H1 (cell line): ENCODE results near the gene MROH8. TPM values are rescaled to one million over a fixed set of nuclear protein-coding genes. Genes with fewer than 3 reads are reported as not detected.

Experiments
- CTCF ChIA-PET: fragments of 300-600 bp; sonication (Branson Sonifier 250); formaldehyde crosslinking; loops from one replicate; lab custom pipeline; 2021; ENCODE audit not compliant: partially characterized antibody; lab: Charles Lee
- POLR2A ChIA-PET: fragments of 300-600 bp; sonication (Branson Sonifier 250); formaldehyde crosslinking; loops from one replicate; lab custom pipeline; 2021; ENCODE audit warnings: inconsistent platforms; ENCODE audit not compliant: partially characterized antibody; lab: Charles Lee
- DNase-seq, 2 experiments: peaks; one replicate each; pipeline versions ENCODE4 v3.0.0 to v3.0.0-alpha.2; 2010 to 2022; ENCODE audit warnings: low spot score in 2 of 2, low read depth in 1 of 2, mixed read lengths in 1 of 2
- FAIRE-seq: peaks from 2 replicates; lab custom pipeline; 2011; peaks lifted over from hg19 to GRCh38; lab: Jason Lieb, UNC
- H2AFZ ChIP-seq: 2 replicates; pipeline ENCODE4 v1.8.1; 2012; ENCODE audit warnings: low read length, inconsistent platforms
- H2AK5ac ChIP-seq: 2 replicates; pipeline ENCODE4 v1.6.1; 2013; ENCODE audit warnings: low read depth, low read length
- H2BK120ac ChIP-seq: replicated peaks from 2 replicates; pipeline ENCODE3; 2013; ENCODE audit warnings: low read depth, low read length, inconsistent platforms
- H2BK12ac ChIP-seq: 2 replicates; pipeline ENCODE4 v1.6.1; 2013; ENCODE audit warnings: low read depth, low read length
- H2BK15ac ChIP-seq: 2 replicates; pipeline ENCODE4 v1.6.1; 2013; ENCODE audit warnings: low read length
- H2BK20ac ChIP-seq: 2 replicates; pipeline ENCODE4 v1.6.1; 2013; ENCODE audit warnings: low read length
- H2BK5ac ChIP-seq: 2 replicates; pipeline ENCODE4 v1.6.1; 2013; ENCODE audit warnings: low read depth, low read length
- H3K14ac ChIP-seq: 2 replicates; pipeline ENCODE4 v1.6.1; 2013; ENCODE audit warnings: inconsistent platforms; ENCODE audit not compliant: insufficient read length
- H3K18ac ChIP-seq: 2 replicates; pipeline ENCODE4 v1.6.1; 2013; ENCODE audit warnings: low read length; ENCODE audit errors: extremely low read depth
- H3K23ac ChIP-seq: 2 replicates; pipeline ENCODE4 v1.6.1; 2013; ENCODE audit warnings: inconsistent platforms; ENCODE audit not compliant: insufficient read length
- H3K23me2 ChIP-seq: 2 replicates; pipeline ENCODE4 v1.6.1; 2013; ENCODE audit warnings: low read depth, low read length
- H3K27ac ChIP-seq: 2 replicates; pipeline ENCODE4 v1.6.1; 2011; ENCODE audit warnings: low read depth, low read length, inconsistent platforms
- H3K27me3 ChIP-seq, 4 experiments: replicated peaks in 1 of 4; 1 replicate in 1 of 4; 2 replicates in 3 of 4; pipeline versions ENCODE4 v1.6.1 to v1.8.1; 2011 to 2013; ENCODE audit warnings: low read length in 3 of 4, mild to moderate bottlenecking in 3 of 4, inconsistent platforms in 2 of 4, mixed read lengths in 2 of 4, moderate library complexity in 1 of 4; ENCODE audit not compliant: control insufficient read depth in 3 of 4, insufficient read depth in 3 of 4; ENCODE audit errors: extremely low read depth in 1 of 4
- H3K36me3 ChIP-seq, 4 experiments: 2 replicates each; pipeline versions ENCODE4 v1.6.1 to v1.8.1; 2011 to 2013; ENCODE audit warnings: mild to moderate bottlenecking in 4 of 4, low read length in 3 of 4, moderate library complexity in 2 of 4, control low read depth in 1 of 4, inconsistent platforms in 1 of 4; ENCODE audit not compliant: insufficient read depth in 4 of 4, control insufficient read depth in 2 of 4
- H3K4ac ChIP-seq: replicated peaks from 2 replicates; pipeline ENCODE3; 2013; ENCODE audit warnings: low read length, low read depth, mixed read lengths, inconsistent platforms; ENCODE audit not compliant: insufficient read length
- H3K4me1 ChIP-seq, 4 experiments: replicated peaks in 1 of 4; 1 replicate in 1 of 4; 2 replicates in 3 of 4; pipeline versions ENCODE4 v1.6.1 to v1.8.1; 2011 to 2013; ENCODE audit warnings: low read length in 3 of 4, inconsistent platforms in 2 of 4, mixed read lengths in 1 of 4; ENCODE audit not compliant: insufficient read depth in 4 of 4, control insufficient read depth in 3 of 4
- H3K4me2 ChIP-seq, 2 experiments: 2 replicates each; pipeline versions ENCODE4 v1.6.1 to v1.8.1; 2011 to 2013; ENCODE audit warnings: low read depth in 2 of 2, low read length in 2 of 2, control low read depth in 1 of 2, inconsistent platforms in 1 of 2, mild to moderate bottlenecking in 1 of 2; ENCODE audit not compliant: insufficient read depth in 1 of 2
- H3K4me3 ChIP-seq, 4 experiments: fragments of 200-600, 300-600 bp in 1 of 4; sonication (generic), shearing (Covaris generic), sonication (Bioruptor Twin) in 1 of 4; 2 replicates each; pipeline versions ENCODE4 v1.5.1 to v1.8.1; 2011 to 2016; ENCODE audit warnings: low read length in 4 of 4, low read depth in 3 of 4, control low read depth in 2 of 4, inconsistent platforms in 2 of 4, mild to moderate bottlenecking in 2 of 4, mixed read lengths in 1 of 4, moderate library complexity in 1 of 4; ENCODE audit not compliant: insufficient read depth in 2 of 4; ENCODE audit errors: extremely low read depth in 1 of 4
- H3K56ac ChIP-seq: replicated peaks from 2 replicates; pipeline ENCODE3; 2013; ENCODE audit warnings: low read depth, mild to moderate bottlenecking, mixed read lengths, low read length, inconsistent platforms; ENCODE audit not compliant: insufficient read length
- H3K79me1 ChIP-seq: 2 replicates; pipeline ENCODE4 v1.6.1; 2013; ENCODE audit warnings: low read depth, low read length, control low read depth
- H3K79me2 ChIP-seq, 2 experiments: 2 replicates each; pipeline versions ENCODE4 v1.6.1 to v1.8.1; 2012 to 2013; ENCODE audit warnings: low read length in 2 of 2, mild to moderate bottlenecking in 2 of 2, inconsistent platforms in 1 of 2; ENCODE audit not compliant: insufficient read depth in 2 of 2, control insufficient read depth in 1 of 2
- H3K9ac ChIP-seq, 4 experiments: replicated peaks in 1 of 4; 1 replicate in 1 of 4; 2 replicates in 3 of 4; pipeline versions ENCODE4 v1.6.1 to v1.8.1; 2011 to 2013; ENCODE audit warnings: low read depth in 3 of 4, low read length in 3 of 4, control low read depth in 2 of 4, mild to moderate bottlenecking in 2 of 4, moderate library complexity in 2 of 4, inconsistent platforms in 1 of 4; ENCODE audit errors: extremely low read depth in 1 of 4
- H3K9me3 ChIP-seq, 2 experiments: 2 replicates each; pipeline versions ENCODE4 v1.6.1 to v1.8.1; 2012 to 2013; ENCODE audit warnings: mild to moderate bottlenecking in 2 of 2, moderate library complexity in 2 of 2, control low read depth in 1 of 2, inconsistent platforms in 1 of 2, low read depth in 1 of 2, low read length in 1 of 2, mixed read lengths in 1 of 2; ENCODE audit not compliant: insufficient read depth in 2 of 2
- H4K20me1 ChIP-seq, 2 experiments: replicated peaks in 1 of 2; 2 replicates each; pipeline versions ENCODE3 to v1.8.1; 2011 to 2013; ENCODE audit warnings: inconsistent platforms in 2 of 2, low read length in 2 of 2, mild to moderate bottlenecking in 1 of 2; ENCODE audit not compliant: insufficient read depth in 2 of 2, control insufficient read depth in 1 of 2
- H4K5ac ChIP-seq: 2 replicates; pipeline ENCODE4 v1.6.1; 2013; ENCODE audit warnings: low read length, low read depth, mixed read lengths, inconsistent platforms; ENCODE audit not compliant: insufficient read length
- H4K8ac ChIP-seq: 2 replicates; pipeline ENCODE4 v1.8.0; 2013; ENCODE audit warnings: mild to moderate bottlenecking, moderate library complexity, low read length, inconsistent platforms; ENCODE audit not compliant: insufficient read depth; ENCODE audit errors: extremely low read depth
- H4K91ac ChIP-seq: replicated peaks from 2 replicates; pipeline ENCODE3; 2013; ENCODE audit warnings: low read length, mixed read lengths, inconsistent platforms; ENCODE audit not compliant: insufficient read length
- BACH1 ChIP-seq: IDR thresholded peaks from 2 replicates; pipeline ENCODE4 v1.6.1; 2012; ENCODE audit warnings: low read length, improper control_type of control experiment
- GABPA ChIP-seq: IDR thresholded peaks from 2 replicates; pipeline ENCODE4 v1.6.1; 2011; ENCODE audit warnings: mild to moderate bottlenecking, low read length, moderate library complexity, borderline replicate concordance; ENCODE audit not compliant: insufficient read depth
- RNF2 ChIP-seq: fragments of 200-900, 300-1000 bp; sonication (generic); IDR thresholded peaks from 2 replicates; pipeline ENCODE4 v1.7.1; 2016; ENCODE audit warnings: borderline replicate concordance, low read depth, mild to moderate bottlenecking, antibody characterized with exemption, low read length; ENCODE audit not compliant: poor library complexity, severe bottlenecking; ENCODE audit errors: missing control alignments
- SP4 ChIP-seq: IDR thresholded peaks from 2 replicates; pipeline ENCODE4 v1.6.1; 2012; ENCODE audit warnings: low read length, inconsistent platforms
- TCF12 ChIP-seq: IDR thresholded peaks from 2 replicates; pipeline ENCODE4 v1.6.1; 2011; ENCODE audit warnings: low read depth, mild to moderate bottlenecking, low read length
- WGBS, 2 experiments: shearing (Covaris generic) in 1 of 2; methylation state at CpG; one replicate each; pipeline versions ENCODE4 v1.1.6 to v1.1.7; 2013 to 2015; ENCODE audit warnings: low lambda C conversion rate in 2 of 2, mixed read lengths in 2 of 2, inconsistent platforms in 1 of 2, low coverage in 1 of 2, missing lambda C conversion rate in 1 of 2; ENCODE audit not compliant: insufficient replicate concordance in 2 of 2, insufficient coverage in 1 of 2, insufficient read length in 1 of 2; ENCODE audit errors: extremely low coverage in 1 of 2, missing lambda C conversion rate in 1 of 2; 5-methylcytosine and 5-hydroxymethylcytosine counted together
- polyA plus RNA-seq, 7 experiments: library from polyadenylated mRNA; depleted of rRNA in 3 of 7; stranded (reverse) in 5 of 7; unstranded in 2 of 7; fragments of >200 nt in 5 of 7; fragments of 200-250 nt in 2 of 7; gene quantifications; 1 replicate in 5 of 7; 2 replicates in 1 of 7; 4 replicates in 1 of 7; pipeline versions ENCODE4 v1.2.1 to v1.2.3, GENCODE V29; 2011 to 2013; ENCODE audit warnings: missing spikeins in 2 of 7, mixed read lengths in 2 of 7
- total RNA-seq: library from RNA; stranded (reverse); fragmentation: NEBNext Ultra II Directional; extraction: Animal tissue kit (Norgen Biotek cat#: 25700); gene quantifications from 2 replicates; pipeline ENCODE4 v1.2.1, GENCODE V29; 2021
- TF ChIP-seq, protein P1 (sequence below): IDR thresholded peaks from 2 replicates; pipeline ENCODE4 v1.6.1; 2012; ENCODE audit warnings: inconsistent platforms

MROH8 gene
- total and polyA plus RNA-seq, 2 of the 8 experiments (the other 6 are each of a cell fraction or from before 2014, with no cell fraction given) = 0.50 to 0.86 TPM

DNA sequence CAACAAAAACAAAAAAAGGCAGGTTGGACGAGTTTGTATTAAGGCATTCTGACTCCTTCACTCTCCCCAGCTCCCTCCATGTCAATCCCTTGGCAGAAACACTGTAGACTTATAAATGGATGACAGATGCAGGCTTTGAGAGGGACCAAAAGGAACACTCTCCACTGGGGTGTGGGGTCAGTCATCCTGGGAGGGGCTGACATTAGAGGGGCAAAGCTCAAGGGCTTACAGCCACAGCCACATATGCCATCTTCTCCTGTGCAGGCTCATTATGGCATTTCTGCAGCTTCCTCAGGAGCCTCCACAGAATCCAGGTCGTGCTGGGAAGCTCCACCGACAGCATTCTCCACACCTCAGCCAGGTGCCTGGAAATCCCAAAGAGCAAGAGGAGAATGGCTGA is 50.5 kb downstream of the MROH8 start:
- H3K23me2 ChIP-seq = no peaks in the 10 kb centered on the region
- POLR2A ChIA-PET = interaction anchor here (0.6 to 0.7 kb wide), 2 partner anchors 52 to 325 kb away, joined by 3 read pairs; no protein-coding TSS in a partner anchor

More for the DNA sequence above, 50.5 kb downstream of the MROH8 start:
- FAIRE-seq (no peak), DNase-seq (no peak)
- Histone ChIP-seq H2AFZ (no peak overlapping the region), H3K4me3 (no peak overlapping the region), H3K14ac (no peak overlapping the region), H3K79me1 (no peaks in the 10 kb centered on the region), H3K9ac (no peak overlapping the region), H2BK15ac (no peak overlapping the region), H2BK20ac (no peak overlapping the region), H4K8ac (no peak overlapping the region), H2BK120ac (no peak overlapping the region), H3K23ac (no peak overlapping the region), H3K4ac (no peak overlapping the region), H3K4me2 (no peak overlapping the region), H2BK5ac (no peak overlapping the region), H3K36me3 (no peaks in the 10 kb centered on the region), H4K5ac (no peak overlapping the region), H3K4me1 (no peaks in the 10 kb centered on the region), H3K56ac (no peak overlapping the region), H3K79me2 (no peaks in the 10 kb centered on the region), H3K18ac (no peak overlapping the region), H2AK5ac (no peak overlapping the region), H3K9me3 (peaks cover 2 to 11% of the 10 kb centered on the region in 2 experiments; a peak in 2 of 4 replicates), H3K27me3 (no peaks in the 10 kb centered on the region), H4K91ac (no peak overlapping the region), H2BK12ac (no peak overlapping the region), H3K27ac (no peak overlapping the region), H4K20me1 (no peaks in the 10 kb centered on the region)
- no peak for TF ChIP-seq BACH1
- TF ChIP-seq RNF2 = no peak
- TF ChIP-seq GABPA = no peak
- no peak for TF ChIP-seq TCF12
- TF ChIP-seq SP4 = no peak
- TF ChIP-seq, protein P1, sequence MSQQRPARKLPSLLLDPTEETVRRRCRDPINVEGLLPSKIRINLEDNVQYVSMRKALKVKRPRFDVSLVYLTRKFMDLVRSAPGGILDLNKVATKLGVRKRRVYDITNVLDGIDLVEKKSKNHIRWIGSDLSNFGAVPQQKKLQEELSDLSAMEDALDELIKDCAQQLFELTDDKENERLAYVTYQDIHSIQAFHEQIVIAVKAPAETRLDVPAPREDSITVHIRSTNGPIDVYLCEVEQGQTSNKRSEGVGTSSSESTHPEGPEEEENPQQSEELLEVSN = no peak
- whole genome bisulfite sequencing, 2 experiments = 71% methylated on average over 3 of the region's 3 CpGs; no CpG with 5 or more reads in 1 of the 2 experiments
- CTCF ChIA-PET = no interaction called here
